GM21786 (cell line): ENCODE results near the gene DUOXA1.
"Not testable (repeated sequence)": the region's sequence is repeated elsewhere in the genome, so short reads cannot be mapped to it uniquely, and the experiment has no call there.

Experiments
- ATAC-seq: cut with Tn5 transposase; IDR thresholded peaks from one replicate; pipeline ENCODE4 v1.9.1; 2021; ENCODE audit not compliant: unreplicated experiment

The DUOXA1 gene

GRCh38 chr15:45093013-45093412 lies 36.7 kb downstream of the DUOXA1 start:
- ATAC-seq = no peak

DNA sequence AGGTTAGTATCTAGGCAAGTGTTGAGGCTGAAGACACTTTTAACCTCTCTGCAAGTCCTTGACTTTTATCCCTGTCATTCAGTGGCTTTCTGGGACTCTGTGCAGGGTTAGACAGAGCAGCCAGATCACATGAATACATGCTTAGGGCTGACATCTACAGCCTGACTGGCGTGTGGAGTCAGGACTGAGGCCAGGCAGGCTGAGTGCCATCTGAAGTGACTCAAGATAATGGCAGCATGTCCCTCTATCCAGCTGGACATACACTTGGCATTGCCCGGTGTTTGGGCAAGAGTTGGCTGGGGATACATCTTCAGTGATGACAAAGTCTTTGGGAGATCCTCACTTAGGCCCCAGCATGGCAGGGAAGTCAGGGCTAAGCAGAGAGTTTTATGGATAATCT lies 38.1 kb downstream of the DUOXA1 start:
- no peak for ATAC-seq

DNA sequence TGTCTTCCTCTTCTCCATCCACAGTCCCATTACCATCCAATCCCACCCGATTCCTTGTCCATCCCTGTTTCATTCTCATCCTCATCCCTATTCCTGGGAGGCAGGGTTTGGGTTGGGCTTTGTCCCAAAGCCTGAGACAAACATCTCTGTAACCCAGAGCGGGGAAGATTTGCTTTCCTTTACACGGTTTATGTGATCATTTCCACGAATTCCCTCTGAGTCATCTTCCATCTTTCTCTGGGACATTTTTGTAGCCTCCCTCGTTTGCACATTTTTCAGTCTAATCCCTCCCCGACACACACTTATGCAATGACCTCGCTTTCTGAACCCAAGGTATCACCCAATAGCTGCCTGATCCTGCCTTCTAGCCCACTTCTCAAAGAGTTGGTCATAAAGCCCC lies 38.5 kb downstream of the DUOXA1 start:
- no peak for ATAC-seq

GRCh38 chr15:45089712-45090373 lies 39.8 kb downstream of the DUOXA1 start:
- ATAC-seq = no peak

GRCh38 chr15:45088801-45089711 lies 40.6 kb downstream of the DUOXA1 start:
- no peak for ATAC-seq

- no peak for ATAC-seq
Observed at GRCh38 chr15:45087513-45087912, 42.2 kb downstream of the DUOXA1 start.

- ATAC-seq = no peak
Observed at GRCh38 chr15:45084163-45084562, 45.5 kb downstream of the DUOXA1 start.

GRCh38 chr15:45083223-45083622 lies 46.5 kb downstream of the DUOXA1 start:
- ATAC-seq = no peak

GRCh38 chr15:45082412-45082811 lies 47.3 kb downstream of the DUOXA1 start:
- not testable (repeated sequence) for ATAC-seq

- ATAC-seq = not testable (repeated sequence)
Observed at GRCh38 chr15:45080593-45080992, 49.1 kb downstream of the DUOXA1 start.

- not testable (repeated sequence) for ATAC-seq
Observed at GRCh38 chr15:45079628-45080246, 49.9 kb downstream of the DUOXA1 start.

GRCh38 chr15:45079201-45079600 lies 50.5 kb downstream of the DUOXA1 start:
- ATAC-seq = not testable (repeated sequence)

GRCh38 chr15:45077391-45077790 lies 52.3 kb downstream of the DUOXA1 start:
- ATAC-seq = not testable (repeated sequence)

- not testable (repeated sequence) for ATAC-seq
Observed at GRCh38 chr15:45075440-45076320, 54.0 kb downstream of the DUOXA1 start.

DNA sequence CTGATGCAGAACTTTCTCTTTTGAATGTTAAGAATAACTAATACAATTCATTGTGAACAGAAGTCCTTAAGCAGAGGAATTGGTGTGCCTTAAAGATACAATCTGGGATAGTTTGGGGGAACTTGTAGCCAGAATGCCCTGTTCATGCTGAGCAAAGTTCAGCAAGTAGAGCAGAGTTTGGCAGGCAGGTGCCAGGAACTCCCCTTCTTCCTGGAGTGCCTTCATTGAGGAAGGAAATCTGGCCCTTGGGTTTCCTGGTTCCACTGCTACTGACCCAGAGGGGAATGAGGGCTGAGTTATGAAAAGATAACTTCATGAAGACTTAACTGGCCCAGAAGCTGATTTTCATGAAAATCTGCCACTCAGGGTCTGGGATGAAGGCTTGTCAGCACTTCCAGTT lies 56.1 kb downstream of the DUOXA1 start:
- ATAC-seq = not testable (repeated sequence)

- not testable (repeated sequence) for ATAC-seq
Observed at GRCh38 chr15:45069942-45070360, 59.7 kb downstream of the DUOXA1 start.
